ENCODE results near the gene MICOS13.

DNA sequence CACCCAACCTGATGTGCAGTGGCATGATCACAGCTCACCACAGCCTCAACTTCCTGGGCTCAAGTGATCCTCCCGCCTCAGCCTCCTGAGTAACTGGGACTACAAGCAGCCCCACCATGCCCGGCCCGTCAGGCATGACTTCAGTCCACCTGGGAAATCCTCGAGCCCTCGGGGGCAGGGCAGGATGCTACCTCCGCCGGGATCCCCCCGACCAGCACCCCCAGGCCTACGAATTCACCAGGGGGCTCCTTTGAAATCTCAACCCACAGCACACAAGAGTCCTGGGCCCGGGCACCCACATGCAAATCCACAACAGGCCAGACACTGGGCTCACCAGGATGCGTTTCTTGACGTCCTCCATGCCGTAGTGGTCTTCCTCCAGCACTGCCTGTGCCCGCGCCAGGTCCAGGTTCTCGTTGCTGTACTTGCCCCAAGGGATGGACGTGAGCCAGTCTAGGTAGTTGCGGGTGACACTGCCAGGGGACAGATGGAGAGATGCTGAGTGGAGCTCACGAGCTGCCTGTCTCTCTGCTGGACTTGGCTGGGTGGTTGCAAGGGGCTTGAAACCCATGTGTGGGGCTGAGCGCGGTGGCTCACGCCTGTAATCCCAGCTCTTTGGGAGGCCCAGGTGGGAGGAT lies 20.3 kb upstream of the MICOS13 start:
- no peak for TF ChIP-seq CTCF (IDR thresholded peaks at IDR 0.05)
- TF ChIP-seq POLR2A (IDR thresholded peaks at IDR 0.05), result no peak
